ENCODE data around the gene SBF1. TPM values are rescaled to one million over a fixed set of nuclear protein-coding genes. Genes with fewer than 3 reads are reported as not detected.

The SBF1 gene
- total and polyA plus RNA-seq, 2 donors (not counting 1 experiment from before 2014, with no cell fraction given) = 13.5 to 75.8 TPM

- H2AFZ ChIP-seq (ENCODE audit: low read length) = no peak overlapping the region
- no peaks in the 10 kb centered on the region for H3K27me3 ChIP-seq (ENCODE audit: control insufficient read depth, insufficient read depth, low read length)
- H3K4me3 ChIP-seq (replicated peaks in 1 of 4; ENCODE audit: control extremely low read depth in 1 of 4, insufficient read depth in 1 of 4, low read depth in 3 of 4, low read length in 4 of 4) = no peak overlapping the region
- H3K9me3 ChIP-seq (ENCODE audit: control insufficient read depth, insufficient read depth, low read depth, low read length) = no peaks in the 10 kb centered on the region
- H3K27ac ChIP-seq (ENCODE audit: insufficient read depth, low read length) = no peak overlapping the region
- peaks cover 31% of the 10 kb centered on the region for H3K36me3 ChIP-seq (ENCODE audit: control insufficient read depth, insufficient read depth, low read length)
- DNase-seq (ENCODE audit: low read depth in 2 of 2) = no peak
- no peak overlapping the region for H3K9ac ChIP-seq (ENCODE audit: insufficient read depth, low read length)
- no peak overlapping the region for H3K4me2 ChIP-seq (ENCODE audit: extremely low read depth, insufficient read depth, low read length)
- TF ChIP-seq EZH2 (IDR thresholded peaks at IDR 0.05; ENCODE audit: low read length, missing control alignments) = no peak
- TF ChIP-seq, protein P1, sequence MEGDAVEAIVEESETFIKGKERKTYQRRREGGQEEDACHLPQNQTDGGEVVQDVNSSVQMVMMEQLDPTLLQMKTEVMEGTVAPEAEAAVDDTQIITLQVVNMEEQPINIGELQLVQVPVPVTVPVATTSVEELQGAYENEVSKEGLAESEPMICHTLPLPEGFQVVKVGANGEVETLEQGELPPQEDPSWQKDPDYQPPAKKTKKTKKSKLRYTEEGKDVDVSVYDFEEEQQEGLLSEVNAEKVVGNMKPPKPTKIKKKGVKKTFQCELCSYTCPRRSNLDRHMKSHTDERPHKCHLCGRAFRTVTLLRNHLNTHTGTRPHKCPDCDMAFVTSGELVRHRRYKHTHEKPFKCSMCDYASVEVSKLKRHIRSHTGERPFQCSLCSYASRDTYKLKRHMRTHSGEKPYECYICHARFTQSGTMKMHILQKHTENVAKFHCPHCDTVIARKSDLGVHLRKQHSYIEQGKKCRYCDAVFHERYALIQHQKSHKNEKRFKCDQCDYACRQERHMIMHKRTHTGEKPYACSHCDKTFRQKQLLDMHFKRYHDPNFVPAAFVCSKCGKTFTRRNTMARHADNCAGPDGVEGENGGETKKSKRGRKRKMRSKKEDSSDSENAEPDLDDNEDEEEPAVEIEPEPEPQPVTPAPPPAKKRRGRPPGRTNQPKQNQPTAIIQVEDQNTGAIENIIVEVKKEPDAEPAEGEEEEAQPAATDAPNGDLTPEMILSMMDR (conservative IDR thresholded peaks at IDR 0.05 in 1 of 2, IDR thresholded peaks at IDR 0.05 in 1 of 2; ENCODE audit: low read depth in 1 of 2, low read length in 2 of 2) = no peak
- no peaks in the 10 kb centered on the region for H4K20me1 ChIP-seq (ENCODE audit: control insufficient read depth, extremely low read depth, insufficient read depth, low read length)
- H3K4me1 ChIP-seq (ENCODE audit: control insufficient read depth, extremely low read depth, insufficient read depth, low read length) = no peaks in the 10 kb centered on the region
- no peaks in the 10 kb centered on the region for H3K79me2 ChIP-seq (ENCODE audit: control insufficient read depth, insufficient read depth, low read length)
Observed at GRCh38 chr22:50432131-50432876, 42.5 kb downstream of the SBF1 start.

DNA sequence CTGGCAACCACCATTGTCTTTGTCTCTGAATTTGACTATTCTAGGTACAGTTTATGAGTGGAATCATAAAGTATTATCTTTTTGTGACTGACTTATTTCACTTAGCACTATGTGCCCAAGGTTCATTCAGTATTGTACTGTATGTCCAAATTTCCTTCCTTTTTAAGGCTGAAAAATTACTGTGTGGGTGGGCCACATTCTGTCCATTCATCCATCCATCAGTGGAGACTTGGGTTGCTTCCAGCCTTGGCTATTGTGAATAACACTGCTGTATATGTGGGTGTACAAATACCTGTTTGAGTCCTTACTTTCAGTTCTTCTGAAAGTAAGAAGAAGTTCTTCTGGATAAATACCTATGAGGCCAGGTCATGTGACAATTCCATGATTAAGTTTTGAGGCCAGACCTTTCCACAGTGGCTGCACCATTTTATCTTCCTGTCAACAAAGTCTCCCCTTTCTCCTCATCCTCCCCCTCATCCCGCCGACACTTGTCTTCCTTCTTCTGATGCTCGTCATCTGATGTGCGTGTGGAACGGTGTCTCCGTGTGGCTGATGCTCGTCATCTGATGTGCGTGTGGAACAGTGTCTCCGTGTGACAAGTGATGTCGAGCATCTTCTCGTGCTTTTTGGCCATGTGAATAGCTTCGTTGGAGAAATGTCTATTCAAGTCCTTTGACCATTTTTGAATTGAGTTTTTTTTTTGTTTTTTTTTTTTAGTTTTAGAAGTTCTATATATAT is 49.5 kb downstream of the SBF1 start:
- Histone ChIP-seq H4K20me1 (ENCODE audit: control insufficient read depth, extremely low read depth, insufficient read depth, low read length) (no peaks in the 10 kb centered on the region), H3K36me3 (ENCODE audit: control insufficient read depth, insufficient read depth, low read length) (peaks cover 29% of the 10 kb centered on the region), H2AFZ (ENCODE audit: low read length) (no peak overlapping the region), H3K4me1 (ENCODE audit: control insufficient read depth, extremely low read depth, insufficient read depth, low read length) (no peaks in the 10 kb centered on the region), H3K27me3 (ENCODE audit: control insufficient read depth, insufficient read depth, low read length) (no peaks in the 10 kb centered on the region), H3K27ac (ENCODE audit: insufficient read depth, low read length) (no peak overlapping the region), H3K4me3 (replicated peaks in 1 of 4; ENCODE audit: control extremely low read depth in 1 of 4, insufficient read depth in 1 of 4, low read depth in 3 of 4, low read length in 4 of 4) (no peak overlapping the region), H3K9ac (ENCODE audit: insufficient read depth, low read length) (no peak overlapping the region), H3K79me2 (ENCODE audit: control insufficient read depth, insufficient read depth, low read length) (no peaks in the 10 kb centered on the region), H3K9me3 (ENCODE audit: control insufficient read depth, insufficient read depth, low read depth, low read length) (no peaks in the 10 kb centered on the region), H3K4me2 (ENCODE audit: extremely low read depth, insufficient read depth, low read length) (no peak overlapping the region)
- TF ChIP-seq EZH2 (IDR thresholded peaks at IDR 0.05; ENCODE audit: low read length, missing control alignments) = no peak
- TF ChIP-seq, protein P1 (conservative IDR thresholded peaks at IDR 0.05 in 1 of 2, IDR thresholded peaks at IDR 0.05 in 1 of 2; ENCODE audit: low read depth in 1 of 2, low read length in 2 of 2) = no peak
- DNase-seq (ENCODE audit: low read depth in 2 of 2) = peak in 1 of 2 donors; percentile 36

DNA sequence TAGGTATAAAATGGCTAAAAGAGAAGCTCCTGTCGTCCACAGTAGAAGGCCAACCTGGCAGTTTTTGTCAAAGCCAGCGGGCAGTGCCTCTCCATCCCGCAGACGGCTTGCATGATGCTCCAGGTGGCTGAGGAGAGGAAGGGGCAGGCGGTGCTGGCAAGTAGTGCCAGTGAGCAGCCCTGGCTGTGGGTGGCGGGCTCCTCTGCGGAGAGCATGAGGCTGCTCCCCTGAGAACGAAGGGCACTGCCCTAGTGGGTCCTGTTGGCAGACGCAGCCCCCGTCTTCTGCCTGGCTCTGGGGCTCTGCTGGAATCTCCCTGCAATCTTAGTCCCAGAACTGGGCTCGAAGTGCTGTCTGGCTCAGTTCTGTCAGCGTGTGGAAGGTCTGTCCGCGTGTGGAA is 50.9 kb downstream of the SBF1 start:
- Histone ChIP-seq H2AFZ (ENCODE audit: low read length) (no peak overlapping the region), H4K20me1 (ENCODE audit: control insufficient read depth, extremely low read depth, insufficient read depth, low read length) (no peaks in the 10 kb centered on the region), H3K4me2 (ENCODE audit: extremely low read depth, insufficient read depth, low read length) (no peak overlapping the region), H3K4me3 (replicated peaks in 1 of 4; ENCODE audit: control extremely low read depth in 1 of 4, insufficient read depth in 1 of 4, low read depth in 3 of 4, low read length in 4 of 4) (no peak overlapping the region), H3K27me3 (ENCODE audit: control insufficient read depth, insufficient read depth, low read length) (no peaks in the 10 kb centered on the region), H3K79me2 (ENCODE audit: control insufficient read depth, insufficient read depth, low read length) (no peaks in the 10 kb centered on the region), H3K4me1 (ENCODE audit: control insufficient read depth, extremely low read depth, insufficient read depth, low read length) (no peaks in the 10 kb centered on the region), H3K27ac (ENCODE audit: insufficient read depth, low read length) (no peak overlapping the region), H3K9ac (ENCODE audit: insufficient read depth, low read length) (no peak overlapping the region), H3K9me3 (ENCODE audit: control insufficient read depth, insufficient read depth, low read depth, low read length) (no peaks in the 10 kb centered on the region), H3K36me3 (ENCODE audit: control insufficient read depth, insufficient read depth, low read length) (peaks cover 37% of the 10 kb centered on the region)
- no peak for DNase-seq (ENCODE audit: low read depth in 2 of 2)
- TF ChIP-seq, protein P1 (conservative IDR thresholded peaks at IDR 0.05 in 1 of 2, IDR thresholded peaks at IDR 0.05 in 1 of 2; ENCODE audit: low read depth in 1 of 2, low read length in 2 of 2) = no peak
